IMR-90 (cell line): ENCODE measurements around the gene THRAP3. TPM values are rescaled to one million over a fixed set of nuclear protein-coding genes. Genes with fewer than 3 reads are reported as not detected.

Experiments used
- ATAC-seq: fragments of 200-7000 bp; cut with Tn5 transposase; 2 replicates; pipeline ENCODE4 v1.9.1; 2020; ENCODE audit warnings: low read depth, mild to moderate bottlenecking, moderate library complexity
- BruUV-seq: library from RNA; stranded (reverse); fragments of 400-500 nt; replicated peaks from 2 replicates; lab custom pipeline; 2021; lab: Mats Ljungman, UMichigan
- CTCF ChIA-PET: fragments of 300-600 bp; formaldehyde crosslinking; extraction: SDS; loops from one replicate; lab custom pipeline; 2021; ENCODE audit warnings: antibody characterized with exemption; lab: Yijun Ruan, JAX
- POLR2A ChIA-PET: fragments of 300-600 bp; sonication (Branson Sonifier 250); formaldehyde crosslinking; loops from one replicate; lab custom pipeline; 2022; ENCODE audit warnings: antibody characterized with exemption; ENCODE audit not compliant: unreplicated experiment; lab: Charles Lee
- DNase-seq: peaks from one replicate; pipeline ENCODE4 v3.0.0; 2013
- H2AFZ ChIP-seq: replicated peaks from 2 replicates; pipeline ENCODE3; 2013; ENCODE audit warnings: low read length, mild to moderate bottlenecking; ENCODE audit not compliant: poor library complexity
- H2AK5ac ChIP-seq: 2 replicates; pipeline ENCODE4 v1.6.1; 2013; ENCODE audit warnings: low read depth, low read length, inconsistent platforms
- H2AK9ac ChIP-seq: replicated peaks from 2 replicates; pipeline ENCODE3; 2013; ENCODE audit warnings: mild to moderate bottlenecking, low read depth, low read length, moderate library complexity; ENCODE audit not compliant: poor library complexity
- H2BK120ac ChIP-seq: 2 replicates; pipeline ENCODE4 v1.6.1; 2013; ENCODE audit warnings: low read depth, low read length, inconsistent platforms
- H2BK15ac ChIP-seq: 3 replicates; pipeline ENCODE4 v1.6.1; 2013; ENCODE audit warnings: low read depth, low read length, inconsistent platforms
- H2BK20ac ChIP-seq: 2 replicates; pipeline ENCODE4 v1.6.1; 2013; ENCODE audit warnings: low read depth, mild to moderate bottlenecking, inconsistent platforms, low read length, moderate library complexity
- H2BK5ac ChIP-seq: 2 replicates; pipeline ENCODE4 v1.6.1; 2013; ENCODE audit warnings: mild to moderate bottlenecking, low read depth, low read length, inconsistent platforms; ENCODE audit not compliant: poor library complexity, severe bottlenecking
- H3K14ac ChIP-seq: replicated peaks from 2 replicates; pipeline ENCODE4 v1.6.1; 2013; ENCODE audit warnings: low read depth, low read length, inconsistent platforms
- H3K18ac ChIP-seq: 2 replicates; pipeline ENCODE4 v1.6.1; 2013; ENCODE audit warnings: low read depth, low read length, control low read depth
- H3K23ac ChIP-seq: 2 replicates; pipeline ENCODE4 v1.6.1; 2013; ENCODE audit warnings: low read depth, low read length, inconsistent platforms
- H3K27ac ChIP-seq: 2 replicates; pipeline ENCODE4 v1.5.1; 2013; ENCODE audit warnings: mild to moderate bottlenecking, control low read depth, low read length; ENCODE audit not compliant: insufficient read depth
- H3K27me3 ChIP-seq: 2 replicates; pipeline ENCODE4 v1.6.1; 2013; ENCODE audit warnings: low read length; ENCODE audit not compliant: control insufficient read depth, insufficient read depth
- H3K36me3 ChIP-seq: 2 replicates; pipeline ENCODE4 v1.6.1; 2013; ENCODE audit warnings: low read length, mixed read lengths; ENCODE audit not compliant: control insufficient read depth, insufficient read depth
- H3K4ac ChIP-seq: 2 replicates; pipeline ENCODE4 v1.6.1; 2013; ENCODE audit warnings: low read depth, low read length, inconsistent platforms
- H3K4me1 ChIP-seq: 2 replicates; pipeline ENCODE4 v1.6.1; 2013; ENCODE audit warnings: low read length, mixed read lengths; ENCODE audit not compliant: control insufficient read depth, insufficient read depth
- H3K4me2 ChIP-seq: 2 replicates; pipeline ENCODE4 v1.6.1; 2013; ENCODE audit warnings: low read depth, mild to moderate bottlenecking, control low read depth, low read length, moderate library complexity
- H3K4me3 ChIP-seq: 2 replicates; pipeline ENCODE4 v1.5.1; 2013; ENCODE audit warnings: low read depth, mild to moderate bottlenecking, control low read depth, low read length, moderate library complexity; ENCODE audit not compliant: insufficient read depth
- H3K56ac ChIP-seq: 2 replicates; pipeline ENCODE4 v1.6.1; 2013; ENCODE audit warnings: low read length, inconsistent platforms; ENCODE audit not compliant: insufficient read depth; ENCODE audit errors: extremely low read depth
- H3K79me1 ChIP-seq, 2 experiments: 2 replicates each; pipeline ENCODE4 v1.6.1; 2013; ENCODE audit warnings: low read length in 2 of 2, inconsistent platforms in 1 of 2, low read depth in 1 of 2
- H3K9ac ChIP-seq: 2 replicates; pipeline ENCODE4 v1.6.1; 2013; ENCODE audit warnings: low read depth, low read length, control low read depth
- H3K9me1 ChIP-seq: 2 replicates; pipeline ENCODE4 v1.6.1; 2013; ENCODE audit warnings: low read length, inconsistent platforms; ENCODE audit not compliant: insufficient read depth
- H3K9me3 ChIP-seq: 2 replicates; pipeline ENCODE4 v1.6.1; 2013; ENCODE audit warnings: low read length; ENCODE audit not compliant: control insufficient read depth, insufficient read depth
- H4K20me1 ChIP-seq: 2 replicates; pipeline ENCODE4 v1.6.1; 2013; ENCODE audit warnings: low read length, inconsistent platforms; ENCODE audit not compliant: insufficient read depth
- H4K5ac ChIP-seq: 2 replicates; pipeline ENCODE4 v1.6.1; 2013; ENCODE audit warnings: mild to moderate bottlenecking, low read depth, low read length, control low read depth
- H4K8ac ChIP-seq, 2 experiments: 2 replicates each; pipeline ENCODE4 v1.6.1; 2013; ENCODE audit warnings: low read depth in 2 of 2, low read length in 2 of 2, control low read depth in 1 of 2, inconsistent platforms in 1 of 2
- H4K91ac ChIP-seq: 2 replicates; pipeline ENCODE4 v1.6.1; 2013; ENCODE audit warnings: low read depth, low read length, inconsistent platforms; ENCODE audit not compliant: insufficient read depth
- BHLHE40 ChIP-seq: fragments of 150-350 bp; IDR thresholded peaks from 2 replicates; pipeline ENCODE4 v1.6.1; 2016; ENCODE audit warnings: mild to moderate bottlenecking, low read depth, low read length
- CEBPB ChIP-seq: IDR thresholded peaks from 2 replicates; pipeline ENCODE4 v1.6.1; 2012; ENCODE audit warnings: low read depth, low read length, improper control_type of control experiment
- CTCF ChIP-seq: conservative IDR thresholded peaks from 2 replicates; pipeline ENCODE4 v1.5.1; 2012; ENCODE audit warnings: mild to moderate bottlenecking, low read depth, low read length, improper control_type of control experiment
- FOS ChIP-seq: fragments of 150-350 bp; IDR thresholded peaks from 2 replicates; pipeline ENCODE4 v1.6.1; 2016; ENCODE audit warnings: low read depth, low read length
- MAZ ChIP-seq: IDR thresholded peaks from 2 replicates; pipeline ENCODE4 v1.6.1; 2012; ENCODE audit warnings: low read depth, mild to moderate bottlenecking, low read length, improper control_type of control experiment, moderate library complexity, borderline replicate concordance
- POLR2A ChIP-seq: IDR thresholded peaks from 2 replicates; pipeline ENCODE4 v1.6.1; 2012; ENCODE audit warnings: mild to moderate bottlenecking, low read depth, low read length
- RCOR1 ChIP-seq: IDR thresholded peaks from 2 replicates; pipeline ENCODE4 v1.6.1; 2012; ENCODE audit warnings: mild to moderate bottlenecking, low read length, improper control_type of control experiment; ENCODE audit not compliant: insufficient replicate concordance
- RFX5 ChIP-seq: IDR thresholded peaks from 2 replicates; pipeline ENCODE4 v1.8.0; 2012; ENCODE audit warnings: low read depth, mild to moderate bottlenecking, low read length, moderate library complexity
- USF2 ChIP-seq: fragments of 150-350 bp; IDR thresholded peaks from 2 replicates; pipeline ENCODE4 v1.6.1; 2017; ENCODE audit warnings: mild to moderate bottlenecking, antibody characterized with exemption, low read length, low read depth
- WGBS, 2 experiments: methylation state at CpG; one replicate each; pipeline versions ENCODE4 v1.1.5 to v1.1.7; 2013; ENCODE audit warnings: missing lambda C conversion rate in 2 of 2; ENCODE audit not compliant: insufficient read length in 1 of 2; ENCODE audit errors: extremely low coverage in 2 of 2; 5-methylcytosine and 5-hydroxymethylcytosine counted together
- dilution Hi-C: fragments of 300-500 bp; cut with HindIII; formaldehyde crosslinking; loops from one replicate; pipeline ENCODE4 v1.14.3; 2018; ENCODE audit warnings: low sequenced_read_pairs; ENCODE audit not compliant: unreplicated experiment
- in situ Hi-C: fragments of 300-500 bp; cut with MboI; formaldehyde crosslinking; loops from 3 replicates; pipeline ENCODE4 v1.14.3; 2019; ENCODE audit warnings: low sequenced_read_pairs, inconsistent platforms, mixed read lengths
- intact Hi-C: fragments of 100-400 bp; cut with micrococcal nuclease; formaldehyde crosslinking; loops from 2 replicates; pipeline ENCODE4 v1.10.0; 2022
- polyA plus RNA-seq, 3 experiments: library from polyadenylated mRNA; depleted of rRNA; stranded (reverse); fragments of >200 nt; gene quantifications; 2 replicates each; pipeline ENCODE4 v1.2.3, GENCODE V29; 2012; ENCODE audit warnings: low replicate concordance in 1 of 3
- total RNA-seq: library from RNA; depleted of rRNA; stranded (reverse); fragments of >200 nt; gene quantifications from 2 replicates; pipeline ENCODE4 v1.2.3, GENCODE V29; 2012

The THRAP3 gene
- total and polyA plus RNA-seq, 2 of the 4 experiments (the other 2 are of a cell fraction), result 60.6 to 66.5 TPM

GRCh38 chr1:36286802-36287201 lies 62.6 kb downstream of the THRAP3 start:
- TF ChIP-seq RFX5 (no peak), BHLHE40 (no peak), RCOR1 (no peak), CEBPB (no peak), FOS (no peak), CTCF (no peak), POLR2A (no peak), USF2 (no peak), MAZ (no peak)
- intact Hi-C loops, result no loop called here
- POLR2A ChIA-PET, result no interaction called here

More at GRCh38 chr1:36286802-36287201, 62.6 kb downstream of the THRAP3 start:
- WGBS, 2 experiments, result 100% methylated on average over 3 of the region's 13 CpGs; no CpG with 5 or more reads in 1 of the 2 experiments
- H3K4ac ChIP-seq, result no peak overlapping the region
- H3K4me2 ChIP-seq, result no peak overlapping the region
- no peak overlapping the region for H2BK15ac ChIP-seq
- H3K9me1 ChIP-seq, result no peaks in the 10 kb centered on the region
- no peak overlapping the region for H3K9ac ChIP-seq
- H2AK9ac ChIP-seq, result no peak overlapping the region
- H3K4me1 ChIP-seq, result peaks cover 7% of the 10 kb centered on the region
- H3K36me3 ChIP-seq, result peaks cover 47% of the 10 kb centered on the region
- no peaks in the 10 kb centered on the region for H3K27me3 ChIP-seq
- ATAC-seq, result no peak
- H3K4me3 ChIP-seq, result no peak overlapping the region
- H3K56ac ChIP-seq, result no peak overlapping the region
- CTCF ChIA-PET, result interaction anchor here (1.1 kb wide), 1 partner anchor 138 kb away, joined by 4 read pairs; the partner anchor contains the start of gene TRAPPC3
- no peak overlapping the region for H3K14ac ChIP-seq
- DNase-seq, result no peak
- H2AK5ac ChIP-seq, result no peak overlapping the region
- H4K91ac ChIP-seq, result no peak overlapping the region
- H3K9me3 ChIP-seq, result no peaks in the 10 kb centered on the region
- in situ Hi-C loops, result loop anchor here (5.0 kb wide), 2 partner anchors 135 to 180 kb away; no protein-coding TSS in a partner anchor
- no peak overlapping the region for H3K18ac ChIP-seq
- no peak overlapping the region for H4K8ac ChIP-seq
- H3K23ac ChIP-seq, result no peak overlapping the region
- H2BK20ac ChIP-seq, result no peak overlapping the region
- H4K5ac ChIP-seq, result no peak overlapping the region
- H4K20me1 ChIP-seq, result peaks cover 18% of the 10 kb centered on the region
- H3K79me1 ChIP-seq, result peaks cover 42% of the 10 kb centered on the region in 2 experiments
- no peak overlapping the region for H3K27ac ChIP-seq
- BruUV-seq, result TSS peak; percentile 91
- no peak overlapping the region for H2BK5ac ChIP-seq
- H2BK120ac ChIP-seq, result no peak overlapping the region
- dilution Hi-C loops, result no loop called here
- no peak overlapping the region for H2AFZ ChIP-seq
